CD4-positive, alpha-beta T cell treated with Interleukin-4 for 4 hours (primary cell): ENCODE data around the gene LRSAM1.
"Not testable (repeated sequence)": the region's sequence is repeated elsewhere in the genome, so short reads cannot be mapped to it uniquely, and the experiment has no call there.

Source experiments
- DNase-seq: peaks from one replicate; pipeline ENCODE4 v3.0.0-alpha.2; 2020

The LRSAM1 gene

DNA sequence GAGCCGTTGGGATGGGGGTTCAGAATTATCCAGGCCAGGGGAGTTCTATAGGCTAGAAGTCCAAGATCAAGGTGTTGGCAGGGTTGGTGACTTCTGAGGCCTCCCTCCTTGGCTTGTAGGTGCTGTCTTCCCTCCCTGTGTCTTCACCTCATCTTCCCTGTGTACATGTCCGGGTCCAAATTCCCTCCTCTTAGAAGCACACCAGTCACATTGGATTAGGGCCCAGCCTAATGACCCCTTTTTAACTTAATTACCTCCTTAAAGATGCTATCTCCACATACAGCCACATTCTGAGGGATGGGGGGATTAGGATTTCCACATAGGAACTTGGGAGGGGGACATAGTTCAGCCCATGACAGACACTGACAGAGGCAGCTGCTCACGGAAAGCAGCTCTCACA lies 12.1 kb downstream of the LRSAM1 start:
- DNase-seq: no peak

DNA sequence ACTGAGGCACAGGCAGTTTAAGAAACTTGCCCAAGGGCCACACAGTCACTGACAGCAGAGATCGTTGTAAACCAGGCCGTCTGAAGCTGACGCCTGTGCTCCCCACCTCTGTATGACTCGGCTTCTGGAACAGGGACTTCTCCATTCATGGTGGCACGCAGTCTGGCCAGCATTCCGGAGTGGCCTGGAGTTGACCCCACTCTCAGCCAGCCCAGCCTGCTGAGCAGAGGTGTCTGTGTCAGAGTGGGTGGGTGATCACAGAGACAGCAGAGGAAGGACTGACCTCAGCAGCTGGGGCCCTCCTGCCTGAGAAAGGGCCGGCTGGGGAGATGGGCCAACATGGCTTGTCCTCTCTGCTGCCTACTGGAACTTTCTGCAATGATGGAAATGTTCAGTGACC lies 12.6 kb downstream of the LRSAM1 start:
- DNase-seq: no peak

DNA sequence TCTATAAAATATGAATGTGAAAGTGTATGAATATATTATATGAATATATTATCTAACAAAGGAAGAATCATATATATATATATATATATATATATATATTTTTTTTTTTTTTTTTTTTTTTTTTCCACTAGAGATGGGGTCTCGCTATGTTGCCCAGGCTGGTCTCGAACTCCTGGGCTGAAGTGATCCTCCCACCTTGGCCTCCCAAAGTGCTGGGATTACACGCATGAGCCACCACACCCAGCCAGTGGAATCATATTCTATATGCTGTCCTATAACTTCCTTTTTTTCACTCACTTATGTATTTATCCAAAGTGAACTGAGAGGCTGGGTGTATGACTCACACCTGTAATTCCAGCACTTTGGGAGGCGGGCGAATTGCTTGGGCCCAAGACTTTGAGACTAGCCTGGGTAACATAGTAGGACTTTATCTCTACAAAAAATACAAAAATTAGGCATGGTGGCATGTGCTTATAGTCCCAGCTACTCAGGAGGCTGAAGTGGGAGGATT lies 15.2 kb downstream of the LRSAM1 start:
- not testable (repeated sequence) for DNase-seq

- DNase-seq: no peak
Observed at GRCh38 chr9:127467621-127468020, 16.3 kb downstream of the LRSAM1 start.

GRCh38 chr9:127470662-127471061 lies 19.4 kb downstream of the LRSAM1 start:
- no peak for DNase-seq

GRCh38 chr9:127473501-127473900 lies 22.2 kb downstream of the LRSAM1 start:
- DNase-seq: no peak

DNA sequence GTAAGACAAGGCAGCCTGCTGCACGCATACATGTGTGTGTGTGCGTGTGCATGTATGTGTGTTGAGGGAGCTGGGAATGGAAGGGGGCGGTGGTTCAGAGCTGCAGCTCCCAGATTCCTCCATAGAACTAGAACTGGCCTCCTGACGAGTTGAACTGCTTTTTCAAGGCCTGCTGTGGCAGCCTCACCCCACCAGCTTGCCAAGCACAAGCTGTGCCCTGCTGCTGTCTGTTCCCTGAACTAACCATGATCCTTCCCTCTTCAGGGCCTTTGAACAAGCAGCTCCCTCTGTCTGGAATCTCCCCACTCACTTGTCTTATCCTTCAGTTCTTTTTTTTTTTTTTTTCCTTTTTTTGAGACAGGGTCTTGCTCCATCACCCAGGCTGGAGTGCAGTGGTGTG lies 22.6 kb downstream of the LRSAM1 start:
- no peak for DNase-seq

DNA sequence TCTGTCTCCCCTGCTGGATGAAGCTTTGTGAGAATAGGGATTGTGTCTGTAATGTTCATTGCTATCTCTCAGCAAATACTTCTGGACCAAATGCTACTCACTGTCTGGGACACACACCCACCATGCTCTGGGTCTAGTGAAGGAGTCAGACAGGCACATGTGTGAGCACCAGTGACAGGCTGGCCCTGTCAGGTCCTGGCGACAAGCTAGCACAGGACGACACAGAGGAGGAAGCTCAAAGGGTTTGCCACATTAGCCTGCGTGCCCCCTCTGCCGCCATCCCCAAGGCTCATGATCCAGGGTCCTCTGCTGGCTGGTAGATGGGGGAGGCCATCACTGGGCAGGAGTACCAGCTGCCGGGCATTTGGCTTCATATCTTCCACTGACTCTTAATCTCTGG lies 23.3 kb downstream of the LRSAM1 start:
- DNase-seq: no peak

GRCh38 chr9:127479507-127480081 lies 28.3 kb downstream of the LRSAM1 start:
- no peak for DNase-seq

DNA sequence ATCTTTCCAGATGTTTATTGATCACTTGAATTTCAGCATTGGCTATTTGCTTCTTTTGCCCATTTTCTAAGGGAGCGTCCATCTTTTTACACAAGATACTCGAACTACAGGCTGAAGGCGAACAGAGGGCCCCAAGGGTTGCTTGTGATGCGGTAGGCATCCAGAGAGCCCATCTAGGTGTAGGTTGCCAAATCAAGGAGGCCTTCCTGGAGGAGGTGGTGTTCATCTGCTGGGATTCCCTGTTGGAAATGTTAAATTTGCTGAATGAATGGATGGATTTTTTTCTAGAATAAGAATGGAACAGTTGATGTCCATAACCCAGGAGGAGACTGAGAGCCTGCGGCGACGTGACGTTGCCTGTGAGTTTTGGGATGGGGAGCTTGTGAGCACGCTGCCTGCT lies 31.4 kb downstream of the LRSAM1 start:
- DNase-seq: no peak

DNA sequence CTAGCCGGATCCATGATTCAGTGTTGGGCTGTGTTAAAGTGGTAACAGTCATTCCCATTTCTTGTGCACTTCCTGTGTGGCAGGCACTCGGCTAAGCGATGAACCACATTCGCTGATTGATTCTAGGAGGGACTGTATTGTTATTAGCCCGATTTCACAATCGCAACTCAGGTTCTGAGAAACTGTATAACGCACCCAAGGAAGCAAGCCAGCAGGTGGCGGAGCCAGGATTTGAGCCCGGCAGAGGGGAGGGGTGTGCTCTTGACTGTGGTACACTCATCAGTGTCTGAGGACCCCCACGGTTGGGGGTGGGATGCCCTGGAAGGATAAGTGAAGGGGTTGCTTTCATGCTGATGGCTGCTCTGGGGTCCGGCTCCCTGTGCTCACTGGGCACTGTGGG lies 34.7 kb downstream of the LRSAM1 start:
- no peak for DNase-seq

- no peak for DNase-seq
Observed at GRCh38 chr9:127488946-127489345, 37.6 kb downstream of the LRSAM1 start.

DNA sequence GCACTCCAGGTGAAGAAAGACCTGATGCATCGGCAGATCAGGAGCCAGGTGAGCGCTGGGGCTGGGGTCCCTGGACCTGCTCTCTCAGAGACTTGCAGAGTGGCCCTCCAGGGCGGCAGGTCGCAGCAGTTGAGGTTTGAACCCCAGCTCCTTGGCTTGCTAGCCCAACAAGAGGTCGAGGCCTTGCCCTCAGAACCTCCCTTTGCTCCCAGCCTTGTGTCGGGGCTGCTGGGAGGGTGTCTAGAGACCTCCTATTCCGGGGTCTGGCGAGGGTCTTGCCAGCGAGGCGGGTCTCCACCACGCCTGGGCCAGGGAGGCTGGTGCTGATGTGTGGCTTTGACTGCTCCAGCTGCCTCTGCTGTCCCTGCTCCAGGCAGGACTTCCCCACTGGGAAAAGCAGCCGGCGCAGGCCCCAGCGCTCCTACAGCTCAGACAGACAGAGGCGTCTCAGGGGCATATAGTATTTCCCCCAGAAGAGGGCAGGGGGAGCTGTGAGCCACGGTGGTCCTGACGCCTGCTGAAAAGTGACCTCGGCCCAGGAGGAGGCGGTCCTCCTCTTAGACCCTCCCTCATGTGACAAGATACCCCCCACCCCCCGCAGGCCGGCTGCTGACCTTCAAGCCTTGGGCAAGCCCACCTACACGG lies 38.3 kb downstream of the LRSAM1 start:
- DNase-seq: no peak

DNA sequence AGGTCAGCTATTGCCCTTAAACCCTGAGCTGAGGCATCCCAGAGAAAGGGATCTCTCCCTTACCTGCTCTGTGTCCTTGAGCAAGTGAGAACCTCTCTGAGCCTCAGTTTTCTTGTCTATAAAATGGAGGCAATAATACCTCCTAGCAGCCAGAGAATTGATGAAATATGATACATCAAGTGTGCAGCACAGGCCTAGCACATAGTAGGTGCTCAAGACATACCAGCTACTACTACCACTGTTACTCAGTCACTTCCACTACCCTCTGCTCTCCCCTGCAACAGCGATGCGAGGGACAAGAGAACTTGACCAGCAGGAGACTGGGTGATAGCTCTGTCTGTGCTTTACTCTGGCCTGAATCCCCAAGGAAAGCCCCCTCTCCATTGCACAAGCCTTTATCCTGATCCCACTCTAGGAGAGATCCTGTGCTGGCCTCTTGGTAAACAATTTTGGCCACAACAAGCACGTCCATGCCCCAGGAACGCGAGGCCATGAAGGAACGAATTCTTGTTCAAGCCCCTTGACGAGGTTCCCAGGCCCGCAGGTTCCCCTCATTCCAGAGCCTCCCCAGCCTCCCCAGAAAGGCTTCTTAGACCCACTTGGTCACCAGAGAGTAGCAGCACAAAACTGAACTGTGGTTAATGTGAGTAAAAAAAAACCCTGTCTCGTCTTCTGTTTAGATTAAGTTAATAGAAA lies 39.4 kb downstream of the LRSAM1 start:
- DNase-seq: no peak

- DNase-seq: no peak
Observed at GRCh38 chr9:127491516-127491915, 40.2 kb downstream of the LRSAM1 start.

GRCh38 chr9:127492616-127493015 lies 41.3 kb downstream of the LRSAM1 start:
- DNase-seq: no peak

DNA sequence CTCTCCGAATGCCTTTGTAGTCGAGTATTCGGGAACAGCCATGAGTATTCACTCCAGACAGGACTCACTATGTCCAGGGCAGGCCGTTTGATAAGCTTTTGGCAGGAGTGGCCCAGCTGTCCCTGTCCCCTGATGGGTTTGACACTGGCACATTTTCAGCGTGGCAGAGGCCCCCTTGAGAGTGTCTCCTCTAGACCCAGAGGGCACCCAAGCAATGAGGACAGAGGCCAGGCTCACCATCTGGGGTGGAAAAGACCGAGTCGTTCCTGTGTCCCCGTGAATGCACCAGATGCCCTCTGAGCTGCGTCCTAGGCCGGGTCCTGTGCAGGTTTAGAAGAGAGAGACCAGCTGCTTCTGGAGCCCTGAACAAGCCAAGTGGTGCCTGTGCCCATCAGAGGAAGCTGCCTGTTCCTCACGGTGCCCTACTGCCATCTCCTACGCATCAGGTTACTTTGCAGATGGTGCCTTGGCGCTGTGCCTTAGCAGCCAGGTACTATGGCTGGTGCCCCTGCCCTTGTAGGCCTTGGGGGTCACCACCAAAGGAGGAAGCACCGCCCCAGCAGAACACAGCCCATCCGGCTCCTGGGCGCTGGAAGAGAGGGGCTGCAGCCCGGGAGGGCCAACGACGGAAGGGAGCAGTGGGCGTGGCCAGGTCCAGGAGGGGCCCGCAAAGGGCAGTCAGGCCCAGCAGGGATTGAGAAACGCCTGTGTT lies 42.4 kb downstream of the LRSAM1 start:
- DNase-seq: no peak

- DNase-seq: no peak
Observed at GRCh38 chr9:127494304-127494702, 43.0 kb downstream of the LRSAM1 start.

GRCh38 chr9:127495884-127496555 lies 44.7 kb downstream of the LRSAM1 start:
- no peak for DNase-seq

- DNase-seq: no peak
Observed at GRCh38 chr9:127496974-127497373, 45.7 kb downstream of the LRSAM1 start.

DNA sequence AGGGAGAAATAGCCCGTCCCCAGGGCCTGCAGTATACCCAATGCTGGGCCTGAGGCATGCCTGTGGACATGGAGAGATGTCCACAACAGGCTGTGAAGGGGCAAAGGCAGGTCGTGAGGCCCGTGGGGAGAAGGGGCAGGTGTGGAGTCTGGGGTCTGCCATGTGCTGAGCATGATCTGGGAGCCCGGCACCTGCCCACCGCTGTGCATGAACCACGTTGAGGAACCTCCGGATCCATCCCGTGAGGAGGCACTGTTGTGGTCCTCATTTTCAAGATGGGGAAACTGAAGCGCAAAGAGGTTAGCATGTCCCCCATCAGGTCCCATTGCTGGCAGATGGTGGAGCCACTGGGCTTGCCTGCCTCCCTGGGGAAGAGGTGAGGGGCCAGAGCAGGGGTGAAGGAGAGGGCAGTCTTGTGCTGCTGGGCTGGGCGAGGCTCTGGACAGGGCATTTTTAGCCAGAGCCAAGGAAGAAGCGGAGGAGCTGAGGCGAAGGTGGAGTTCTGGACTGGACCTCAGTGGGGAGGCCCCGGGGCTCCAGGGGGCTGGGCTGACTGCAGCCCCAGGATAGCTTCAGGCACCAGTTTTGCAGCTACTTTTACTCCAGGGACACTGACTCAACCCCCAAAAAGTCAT lies 46.5 kb downstream of the LRSAM1 start:
- no peak for DNase-seq

DNA sequence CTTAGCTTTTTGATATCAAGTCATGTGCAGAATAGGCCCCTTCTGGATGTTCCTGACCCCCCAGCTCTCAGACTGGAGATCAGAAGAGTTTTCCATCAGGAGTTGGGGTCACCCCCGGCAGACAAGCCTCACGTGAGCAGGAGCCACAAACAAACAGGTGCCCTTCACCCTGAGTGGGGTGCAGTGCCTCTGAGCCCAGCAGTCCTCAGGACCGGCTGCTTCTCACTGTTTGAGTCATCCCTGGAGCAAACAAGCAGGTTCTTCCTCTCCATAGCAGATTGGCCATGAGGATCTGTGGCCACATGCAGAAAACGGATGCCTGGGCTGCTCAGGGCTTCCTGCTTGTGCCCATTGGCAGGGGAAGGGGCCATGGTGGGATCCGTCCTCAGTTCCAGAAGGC lies 47.0 kb downstream of the LRSAM1 start:
- no peak for DNase-seq

DNA sequence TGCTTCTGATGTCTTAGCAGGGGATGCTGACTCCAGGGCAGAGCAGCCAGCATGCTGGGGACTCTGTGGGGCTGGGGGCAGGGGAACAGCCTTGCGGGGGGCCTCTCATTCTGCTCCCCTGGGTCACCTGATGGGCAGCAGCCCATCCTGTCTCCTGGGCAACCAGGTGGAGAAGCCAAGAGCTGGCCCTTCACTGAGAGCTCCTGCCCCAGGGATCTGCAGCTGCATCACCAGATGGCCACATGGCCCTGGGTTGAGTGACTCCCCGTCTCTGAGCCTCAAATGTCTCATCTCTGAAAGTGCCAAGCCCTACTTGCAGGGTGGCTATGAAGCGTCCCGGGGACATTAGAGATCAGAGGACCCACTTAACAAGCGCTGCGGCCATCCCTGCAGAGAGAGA lies 49.1 kb downstream of the LRSAM1 start:
- no peak for DNase-seq
